Measurements from ENCODE around the gene CAMK1D.

DNA sequence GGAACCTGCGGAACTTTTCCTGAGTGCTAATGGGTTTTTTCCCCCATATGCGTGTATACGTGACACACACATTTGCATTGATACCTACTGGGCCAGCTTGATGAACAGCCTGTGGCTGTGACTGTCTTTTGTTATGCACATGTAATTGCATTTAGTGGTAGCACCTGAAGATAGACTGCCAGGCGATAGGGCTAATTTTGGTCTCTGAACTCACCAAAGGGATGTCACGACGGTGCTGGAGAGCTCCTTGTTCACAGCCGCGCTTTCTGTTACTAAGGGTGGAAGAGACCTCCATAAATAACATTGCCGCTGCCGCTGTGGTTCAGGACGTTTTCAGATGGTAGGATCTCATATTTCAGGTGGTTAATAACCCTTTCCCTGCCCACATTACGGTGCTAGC lies 133.2 kb downstream of the CAMK1D start:
- TF ChIP-seq, protein P1, sequence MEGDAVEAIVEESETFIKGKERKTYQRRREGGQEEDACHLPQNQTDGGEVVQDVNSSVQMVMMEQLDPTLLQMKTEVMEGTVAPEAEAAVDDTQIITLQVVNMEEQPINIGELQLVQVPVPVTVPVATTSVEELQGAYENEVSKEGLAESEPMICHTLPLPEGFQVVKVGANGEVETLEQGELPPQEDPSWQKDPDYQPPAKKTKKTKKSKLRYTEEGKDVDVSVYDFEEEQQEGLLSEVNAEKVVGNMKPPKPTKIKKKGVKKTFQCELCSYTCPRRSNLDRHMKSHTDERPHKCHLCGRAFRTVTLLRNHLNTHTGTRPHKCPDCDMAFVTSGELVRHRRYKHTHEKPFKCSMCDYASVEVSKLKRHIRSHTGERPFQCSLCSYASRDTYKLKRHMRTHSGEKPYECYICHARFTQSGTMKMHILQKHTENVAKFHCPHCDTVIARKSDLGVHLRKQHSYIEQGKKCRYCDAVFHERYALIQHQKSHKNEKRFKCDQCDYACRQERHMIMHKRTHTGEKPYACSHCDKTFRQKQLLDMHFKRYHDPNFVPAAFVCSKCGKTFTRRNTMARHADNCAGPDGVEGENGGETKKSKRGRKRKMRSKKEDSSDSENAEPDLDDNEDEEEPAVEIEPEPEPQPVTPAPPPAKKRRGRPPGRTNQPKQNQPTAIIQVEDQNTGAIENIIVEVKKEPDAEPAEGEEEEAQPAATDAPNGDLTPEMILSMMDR (IDR thresholded peaks at IDR 0.05; ENCODE audit: low read depth, low read length, poor library complexity, severe bottlenecking): no peak
- no peak for TF ChIP-seq EZH2phosphoT487 (IDR thresholded peaks at IDR 0.05; ENCODE audit: borderline replicate concordance, low read length)

All from DOHH2 (cell line).